HepG2 (cell line): ENCODE results near the gene NAA25. TPM values are rescaled to one million over a fixed set of nuclear protein-coding genes. Genes with fewer than 3 reads are reported as not detected.

ENCODE experiments used
- CBX5 ChIP-seq: sonication (generic); formaldehyde crosslinking; IDR thresholded peaks from 2 replicates; pipeline ENCODE4 v1.4.0; 2020; ENCODE audit warnings: missing genetic modification reagents, borderline replicate concordance
- CSRNP2 ChIP-seq: sonication (generic); formaldehyde crosslinking; conservative IDR thresholded peaks from 2 replicates; pipeline ENCODE4 v1.8.0; 2022; ENCODE audit warnings: low read depth, missing genetic modification reagents
- FOSL2 ChIP-seq: sonication (generic); formaldehyde crosslinking; IDR thresholded peaks from 2 replicates; pipeline ENCODE4 v1.4.0; 2020; ENCODE audit warnings: missing genetic modification reagents
- FOXO1 ChIP-seq: sonication (generic); formaldehyde crosslinking; IDR thresholded peaks from 2 replicates; pipeline ENCODE4 v1.4.0; 2020; ENCODE audit warnings: missing genetic modification reagents
- HDAC2 ChIP-seq: sonication (generic); formaldehyde crosslinking; IDR thresholded peaks from 2 replicates; pipeline ENCODE4 v1.4.0; 2020; ENCODE audit warnings: missing genetic modification reagents
- HHEX ChIP-seq: IDR thresholded peaks from 2 replicates; pipeline ENCODE4 v1.6.1; 2016; ENCODE audit warnings: control low read depth
- HMG20A ChIP-seq: IDR thresholded peaks from 2 replicates; pipeline ENCODE4 v1.6.1; 2016; ENCODE audit warnings: borderline replicate concordance
- JUN ChIP-seq: sonication (generic); formaldehyde crosslinking; IDR thresholded peaks from 2 replicates; pipeline ENCODE4 v1.4.0; 2020; ENCODE audit warnings: mild to moderate bottlenecking, missing genetic modification reagents
- KAT7 ChIP-seq: IDR thresholded peaks from 2 replicates; pipeline ENCODE4 v1.6.1; 2018; ENCODE audit warnings: borderline replicate concordance, missing compliant biosample characterization
- MLXIP ChIP-seq: sonication (generic); formaldehyde crosslinking; IDR thresholded peaks from 2 replicates; pipeline ENCODE4 v1.9.0; 2021; ENCODE audit warnings: missing genetic modification reagents, borderline replicate concordance
- PCBP1 ChIP-seq: fragments of 200-400 bp; formaldehyde crosslinking; IDR thresholded peaks from 2 replicates; pipeline ENCODE4 v1.6.1; 2017; ENCODE audit warnings: mild to moderate bottlenecking, low read depth, low read length, borderline replicate concordance
- SMAD3 ChIP-seq: sonication (generic); formaldehyde crosslinking; IDR thresholded peaks from 2 replicates; pipeline ENCODE4 v1.4.0; 2020; ENCODE audit warnings: missing genetic modification reagents
- SRSF1 ChIP-seq: fragments of 200-400 bp; formaldehyde crosslinking; optimal IDR thresholded peaks from 2 replicates; pipeline ENCODE3; 2017; ENCODE audit warnings: mild to moderate bottlenecking, low read depth, low read length, moderate library complexity
- TRIM24 ChIP-seq: sonication (generic); formaldehyde crosslinking; IDR thresholded peaks from 2 replicates; pipeline ENCODE4 v1.8.0; 2022; ENCODE audit warnings: mild to moderate bottlenecking, missing genetic modification reagents
- ZC3H4 ChIP-seq: sonication (generic); formaldehyde crosslinking; IDR thresholded peaks from 2 replicates; pipeline ENCODE4 v1.4.0; 2020; ENCODE audit warnings: missing genetic modification reagents, borderline replicate concordance
- ZGPAT ChIP-seq: IDR thresholded peaks from 2 replicates; pipeline ENCODE4 v1.6.1; 2016; ENCODE audit warnings: mild to moderate bottlenecking
- ZNF207 ChIP-seq: fragments of 450-650 bp; IDR thresholded peaks from 2 replicates; pipeline ENCODE4 v1.6.1; 2016; ENCODE audit warnings: antibody characterized with exemption, borderline replicate concordance
- ZNF263 ChIP-seq: sonication (generic); formaldehyde crosslinking; IDR thresholded peaks from 2 replicates; pipeline ENCODE4 v1.4.0; 2020; ENCODE audit warnings: missing genetic modification reagents
- ZNF264 ChIP-seq: sonication (generic); formaldehyde crosslinking; IDR thresholded peaks from 2 replicates; pipeline ENCODE4 v1.4.0; 2020; ENCODE audit warnings: missing genetic modification reagents
- ZNF382 ChIP-seq: sonication (generic); formaldehyde crosslinking; IDR thresholded peaks from 2 replicates; pipeline ENCODE4 v1.5.0; 2020; ENCODE audit warnings: missing genetic modification reagents, mild to moderate bottlenecking, borderline replicate concordance
- ZNF773 ChIP-seq: sonication (generic); formaldehyde crosslinking; IDR thresholded peaks from 2 replicates; pipeline ENCODE4 v1.4.0; 2020; ENCODE audit warnings: missing genetic modification reagents, borderline replicate concordance
- ZNF782 ChIP-seq: sonication (generic); formaldehyde crosslinking; IDR thresholded peaks from 2 replicates; pipeline ENCODE4 v1.4.0; 2020; ENCODE audit warnings: missing genetic modification reagents, mild to moderate bottlenecking, borderline replicate concordance
- ZUFSP ChIP-seq: sonication (generic); formaldehyde crosslinking; IDR thresholded peaks from 2 replicates; pipeline ENCODE4 v1.9.0; 2021; ENCODE audit warnings: missing genetic modification reagents, mild to moderate bottlenecking, borderline replicate concordance
- polyA plus RNA-seq, 8 experiments: library from polyadenylated mRNA; depleted of rRNA in 3 of 8; stranded (reverse) in 7 of 8; unstranded in 1 of 8; fragments of >200 nt; fragmentation: Illumina TruSeq in 4 of 8; extraction: Trizol in 4 of 8; gene quantifications; 2 replicates each; pipeline versions ENCODE4 v1.2.1 to v1.2.3, GENCODE V29; 2011 to 2016; ENCODE audit warnings: low read depth in 4 of 8, missing spikeins in 1 of 8, mixed read lengths in 1 of 8; ENCODE audit not compliant: insufficient read depth in 1 of 8
- total RNA-seq, 5 experiments: library from RNA; depleted of rRNA; stranded (reverse); fragments of >200 nt; fragmentation: Illumina TruSeq; extraction: Trizol; gene quantifications; 2 replicates each; pipeline ENCODE4 v1.2.3, GENCODE V29; 2016; ENCODE audit warnings: low read depth in 1 of 5

NAA25 gene
- total and polyA plus RNA-seq, 2 of the 13 experiments (the other 11 are each of a cell fraction or from before 2014, with no cell fraction given), result 11.4 to 32.0 TPM

- TF ChIP-seq MLXIP (CRISPR knock-in tag) (peak; percentile 19; the same call in 1 of the 2 replicates), ZNF782 (CRISPR knock-in tag) (peak; percentile 41; the same call in 1 of the 2 replicates), CBX5 (CRISPR knock-in tag) (peak; percentile 34; the same call in 1 of the 2 replicates), SRSF1 (peak; percentile 87), SMAD3 (peak; percentile 72), CSRNP2 (peak; percentile 27; the same call in 1 of the 2 replicates), JUN (peak; percentile 60; the same call in 1 of the 2 replicates), FOXO1 (CRISPR knock-in tag) (no peak), HMG20A (CRISPR knock-in tag) (no peak), ZNF264 (no peak), PCBP1 (no peak), HHEX (CRISPR knock-in tag) (no peak; the same call in 1 of the 2 replicates), ZUFSP (CRISPR knock-in tag) (no peak), KAT7 (CRISPR knock-in tag) (no peak), ZGPAT (CRISPR knock-in tag) (0 out of 2 replicates have a peak, but pooled peaks have one; percentile 13), ZNF263 (no peak), ZNF773 (CRISPR knock-in tag) (no peak), ZC3H4 (CRISPR knock-in tag) (peak; percentile 51; the same call in 1 of the 2 replicates), TRIM24 (CRISPR knock-in tag) (no peak), ZNF382 (CRISPR knock-in tag) (no peak), ZNF207 (no peak), FOSL2 (CRISPR knock-in tag) (peak; percentile 4; the same call in 1 of the 2 replicates), HDAC2 (CRISPR knock-in tag) (peak; percentile 48)
Observed at GRCh38 chr12:112013601-112014402, 94.8 kb downstream of the NAA25 start (continued).
